Gastrocnemius medialis (tissue), 4 donors: Measurements from ENCODE around the gene KRTAP4-7. TPM values are rescaled to one million over a fixed set of nuclear protein-coding genes. Genes with fewer than 3 reads are reported as not detected.
"Not testable (repeated sequence)": the region's sequence is repeated elsewhere in the genome, so short reads cannot be mapped to it uniquely, and the experiment has no call there.

Experiments
- ATAC-seq, 2 donors: fragments of 150-250 bp; one replicate each; pipeline ENCODE4 v1.9.1; 2016
- DNase-seq, 2 donors: peaks; one replicate each; pipeline ENCODE4 v3.0.0-alpha.2; 2019
- H3K27ac ChIP-seq, 4 donors: fragments of 200-600 bp; sonication (generic); 1 replicate in 1 of 4; 2 replicates in 3 of 4; pipeline ENCODE4 v1.5.1; 2016 to 2018; ENCODE audit warnings: mild to moderate bottlenecking in 2 of 4, moderate library complexity in 1 of 4
- H3K27me3 ChIP-seq, 3 donors: fragments of 200-600 bp; sonication (generic) in 2 of 3; 1 replicate in 1 of 3; 2 replicates in 2 of 3; pipeline versions ENCODE4 v1.5.1 to v1.6.0; 2016 to 2019; ENCODE audit warnings: mild to moderate bottlenecking in 1 of 3, moderate library complexity in 1 of 3
- H3K36me3 ChIP-seq, 2 donors: fragments of 200-600 bp; sonication (generic) in 1 of 2; one replicate each; pipeline ENCODE4 v1.5.1; 2017 to 2018
- H3K4me1 ChIP-seq, 2 donors: fragments of 200-600 bp; sonication (generic) in 1 of 2; one replicate each; pipeline ENCODE4 v1.5.1; 2016 to 2017; ENCODE audit warnings: mild to moderate bottlenecking in 2 of 2
- H3K4me3 ChIP-seq, 4 donors: fragments of 200-600 bp; sonication (generic) in 3 of 4; 1 replicate in 1 of 4; 2 replicates in 3 of 4; pipeline ENCODE4 v1.5.1; 2016 to 2019; ENCODE audit warnings: mild to moderate bottlenecking in 2 of 4
- H3K9me3 ChIP-seq, 3 donors: fragments of 200-600 bp; sonication (generic) in 2 of 3; 1 replicate in 1 of 3; 2 replicates in 2 of 3; pipeline ENCODE4 v1.5.1; 2016 to 2019
- CTCF ChIP-seq, 5 experiments: fragments of 450-650 bp in 3 of 5; fragments of 200-600 bp in 2 of 5; sonication (generic) in 2 of 5; IDR thresholded peaks in 4 of 5; conservative IDR thresholded peaks in 1 of 5; 1 replicate in 4 of 5; 2 replicates in 1 of 5; pipeline ENCODE4 v1.5.1; 2016 to 2019; ENCODE audit warnings: antibody characterized with exemption in 5 of 5, mild to moderate bottlenecking in 3 of 5, moderate library complexity in 3 of 5
- POLR2A ChIP-seq, 2 donors: fragments of 450-650 bp; IDR thresholded peaks; one replicate each; pipeline ENCODE4 v1.6.1; 2017; ENCODE audit warnings: antibody characterized with exemption in 2 of 2, mild to moderate bottlenecking in 2 of 2, moderate library complexity in 2 of 2
- in situ Hi-C, 4 donors: fragments of 200-750 bp; cut with MboI; loops; one replicate each; pipeline versions ENCODE4 v1.15.0 to v1.8.0; 2017; ENCODE audit warnings: low sequenced_read_pairs in 4 of 4
- intact Hi-C: fragments of 100-400 bp; cut with DNase I; formaldehyde crosslinking; loops from one replicate; pipeline ENCODE4 v1.15.1; 2023; ENCODE audit warnings: low total_unique reads
- total RNA-seq, 4 donors: library from RNA; depleted of rRNA; stranded (reverse); fragments of >200 nt; gene quantifications; one replicate each; pipeline versions ENCODE4 v1.1.0 to v1.2.3, GENCODE V29; 2016

KRTAP4-7 gene
- total RNA-seq, 4 donors from 2014 or later = not detected

- Histone ChIP-seq H3K4me3 (no peak overlapping the region), H3K36me3 (no peaks in the 10 kb centered on the region), H3K27ac (no peak overlapping the region), H3K27me3 (peaks cover 0 to 6% (median 0%) of the 10 kb centered on the region in 3 donors), H3K4me1 (no peaks in the 10 kb centered on the region), H3K9me3 (no peaks in the 10 kb centered on the region)
- ATAC-seq (no peak), DNase-seq (no peak)
- TF ChIP-seq POLR2A (IDR thresholded peaks at IDR 0.05) (no peak), CTCF (IDR thresholded peaks at IDR 0.05 in 4 of 5, conservative IDR thresholded peaks at IDR 0.05 in 1 of 5) (no peak)
- in situ Hi-C loops (loop anchor here in 1 of 4 donors (25.0 kb wide), 1 partner anchor 105 kb away; the partner anchor contains the start of genes KRTAP4-1, KRTAP4-2 and KRTAP9-1), intact Hi-C loops (no loop called here)
Observed at GRCh38 chr17:41082626-41083025, 1.3 kb upstream of the KRTAP4-7 start.

- H3K4me1 ChIP-seq, H3K27me3 ChIP-seq, H3K27ac ChIP-seq, H3K4me3 ChIP-seq, DNase-seq, H3K9me3 ChIP-seq, H3K36me3 ChIP-seq, intact Hi-C loops, ATAC-seq: not testable (repeated sequence)
- in situ Hi-C loops = loop anchor here in 1 of 4 donors (25.0 kb wide), 1 partner anchor 104 kb away; the partner anchor contains the start of genes KRTAP4-1, KRTAP4-2 and KRTAP9-1
Observed at GRCh38 chr17:41083427-41083826, 523 bp upstream of the KRTAP4-7 start.

GRCh38 chr17:41088760-41089352 is 4.9 kb downstream of the KRTAP4-7 start:
- ATAC-seq, H3K9me3 ChIP-seq, intact Hi-C loops, DNase-seq, H3K4me1 ChIP-seq, H3K27ac ChIP-seq, H3K27me3 ChIP-seq, H3K4me3 ChIP-seq, H3K36me3 ChIP-seq: not testable (repeated sequence)
- in situ Hi-C loops = loop anchor here in 1 of 4 donors (25.0 kb wide), 1 partner anchor 98 kb away; the partner anchor contains the start of genes KRTAP4-1, KRTAP4-2 and KRTAP9-1

GRCh38 chr17:41096055-41096454 is 12.1 kb downstream of the KRTAP4-7 start:
- Histone ChIP-seq H3K27ac (no peak overlapping the region), H3K4me1 (no peaks in the 10 kb centered on the region), H3K36me3 (no peaks in the 10 kb centered on the region), H3K27me3 (no peaks in the 10 kb centered on the region), H3K9me3 (no peaks in the 10 kb centered on the region), H3K4me3 (no peak overlapping the region)
- TF ChIP-seq POLR2A (IDR thresholded peaks at IDR 0.05) (no peak), CTCF (IDR thresholded peaks at IDR 0.05 in 4 of 5, conservative IDR thresholded peaks at IDR 0.05 in 1 of 5) (no peak)
- no peak for ATAC-seq
- DNase-seq = no peak
- in situ Hi-C loops (loop anchor here in 1 of 4 donors (25.0 kb wide), 1 partner anchor 91 kb away; the partner anchor contains the start of genes KRTAP4-1, KRTAP4-2 and KRTAP9-1), intact Hi-C loops (no loop called here)

- no peak within 1 kb of the TSS for H3K4me3 ChIP-seq
- no peaks in the 10 kb centered on the region for H3K4me1 ChIP-seq
- intact Hi-C loops = no loop called here
- H3K9me3 ChIP-seq = no peaks in the 10 kb centered on the region
- no peak for ATAC-seq
- H3K36me3 ChIP-seq = no peaks in the 10 kb centered on the region
- no peak for DNase-seq
- H3K27ac ChIP-seq = no peak within 1 kb of the TSS
- in situ Hi-C loops = loop anchor here in 1 of 4 donors (25.0 kb wide), 1 partner anchor 89 kb away; the partner anchor contains the start of genes KRTAP4-1, KRTAP4-2 and KRTAP9-1
- no peaks in the 10 kb centered on the region for H3K27me3 ChIP-seq
- TF ChIP-seq POLR2A (IDR thresholded peaks at IDR 0.05) (no peak), CTCF (IDR thresholded peaks at IDR 0.05 in 4 of 5, conservative IDR thresholded peaks at IDR 0.05 in 1 of 5) (no peak)
Observed at GRCh38 chr17:41098042-41098441, 14.1 kb downstream of the KRTAP4-7 start, which contains the start of gene KRTAP4-8. TSS of gene KRTAP4-8 (minus strand) at chr17:41098142. CDS start at chr17:41098084, 58 bp downstream.
